Measurements from ENCODE around the gene SRSF4. TPM values are rescaled to one million over a fixed set of nuclear protein-coding genes. Genes with fewer than 3 reads are reported as not detected.

The SRSF4 gene
- total RNA-seq, 1 donor from 2014 or later, result 48.2 TPM

GRCh38 chr1:29201595-29202051 is 19.9 kb upstream of the SRSF4 start:
- DNase-seq (ENCODE audit: low read depth), result no peak
- H3K4me3 ChIP-seq (ENCODE audit: low read depth, low read length), result no peak overlapping the region
- TF ChIP-seq CTCF (conservative IDR thresholded peaks at IDR 0.05; ENCODE audit: low read depth, low read length), result no peak

- DNase-seq (ENCODE audit: low read depth), result no peak
- no peak overlapping the region for H3K4me3 ChIP-seq (ENCODE audit: low read depth, low read length)
- TF ChIP-seq CTCF (conservative IDR thresholded peaks at IDR 0.05; ENCODE audit: low read depth, low read length), result no peak
Measured at GRCh38 chr1:29200906-29201594, 19.4 kb upstream of the SRSF4 start.

- no peak for DNase-seq (ENCODE audit: low read depth)
- no peak for TF ChIP-seq CTCF (conservative IDR thresholded peaks at IDR 0.05; ENCODE audit: low read depth, low read length)
- no peak overlapping the region for H3K4me3 ChIP-seq (ENCODE audit: low read depth, low read length)
Measured at GRCh38 chr1:29197993-29198392, 16.3 kb upstream of the SRSF4 start.

- no peak for DNase-seq (ENCODE audit: low read depth)
- no peak overlapping the region for H3K4me3 ChIP-seq (ENCODE audit: low read depth, low read length)
- peak; percentile 83 for TF ChIP-seq CTCF (conservative IDR thresholded peaks at IDR 0.05; ENCODE audit: low read depth, low read length)
Measured at GRCh38 chr1:29197590-29197924, 15.9 kb upstream of the SRSF4 start.

GRCh38 chr1:29196863-29197589 is 15.3 kb upstream of the SRSF4 start:
- TF ChIP-seq CTCF (conservative IDR thresholded peaks at IDR 0.05; ENCODE audit: low read depth, low read length), result no peak
- H3K4me3 ChIP-seq (ENCODE audit: low read depth, low read length), result no peak overlapping the region
- DNase-seq (ENCODE audit: low read depth), result no peak

GRCh38 chr1:29195881-29196291 is 14.2 kb upstream of the SRSF4 start:
- TF ChIP-seq CTCF (conservative IDR thresholded peaks at IDR 0.05; ENCODE audit: low read depth, low read length), result no peak
- no peak overlapping the region for H3K4me3 ChIP-seq (ENCODE audit: low read depth, low read length)
- DNase-seq (ENCODE audit: low read depth), result no peak
